ENCODE measurements around the gene ZGPAT. TPM values are rescaled to one million over a fixed set of nuclear protein-coding genes. Genes with fewer than 3 reads are reported as not detected.

ZGPAT gene
- total and polyA plus RNA-seq, 2 of the 13 experiments (the other 11 are each of a cell fraction or from before 2014, with no cell fraction given), result 23.0 to 41.9 TPM

DNA sequence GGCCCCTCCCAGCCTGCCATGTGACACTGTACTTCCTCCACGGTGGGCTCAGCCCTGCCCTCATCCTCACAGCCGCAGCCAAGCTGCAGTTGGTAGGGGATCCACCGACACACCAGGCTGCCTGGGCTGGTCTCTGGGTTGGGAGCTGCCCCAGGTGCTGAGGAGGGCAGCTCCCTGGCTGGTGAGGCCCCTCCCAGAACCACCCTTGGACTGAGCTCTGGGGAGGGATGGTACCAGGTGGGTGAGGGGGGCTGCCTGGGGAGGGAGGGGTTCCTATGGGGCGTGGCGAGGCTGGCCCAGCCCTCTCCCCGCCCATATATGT is 11.6 kb upstream of the ZGPAT start (continued):
- TF ChIP-seq, protein P1, sequence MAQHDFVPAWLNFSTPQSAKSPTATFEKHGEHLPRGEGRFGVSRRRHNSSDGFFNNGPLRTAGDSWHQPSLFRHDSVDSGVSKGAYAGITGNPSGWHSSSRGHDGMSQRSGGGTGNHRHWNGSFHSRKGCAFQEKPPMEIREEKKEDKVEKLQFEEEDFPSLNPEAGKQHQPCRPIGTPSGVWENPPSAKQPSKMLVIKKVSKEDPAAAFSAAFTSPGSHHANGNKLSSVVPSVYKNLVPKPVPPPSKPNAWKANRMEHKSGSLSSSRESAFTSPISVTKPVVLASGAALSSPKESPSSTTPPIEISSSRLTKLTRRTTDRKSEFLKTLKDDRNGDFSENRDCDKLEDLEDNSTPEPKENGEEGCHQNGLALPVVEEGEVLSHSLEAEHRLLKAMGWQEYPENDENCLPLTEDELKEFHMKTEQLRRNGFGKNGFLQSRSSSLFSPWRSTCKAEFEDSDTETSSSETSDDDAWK (CRISPR knock-in tag; IDR thresholded peaks at IDR 0.05), result no peak
- TF ChIP-seq ZNF230 (CRISPR knock-in tag; IDR thresholded peaks at IDR 0.05), result 0 out of 2 replicates have a peak, but pooled peaks have one; percentile 9
- no peak for TF ChIP-seq AGO1 (IDR thresholded peaks at IDR 0.05; ENCODE audit: low read depth, low read length, poor library complexity, severe bottlenecking)
- 0 out of 2 replicates have a peak, but pooled peaks have one; percentile 53 for TF ChIP-seq ZNF589 (CRISPR knock-in tag; conservative IDR thresholded peaks at IDR 0.05)
- TF ChIP-seq ZNF558 (CRISPR knock-in tag; IDR thresholded peaks at IDR 0.05; ENCODE audit: borderline replicate concordance), result no peak
- 0 out of 2 replicates have a peak, but pooled peaks have one; percentile 45 for TF ChIP-seq ZNF343 (CRISPR knock-in tag; IDR thresholded peaks at IDR 0.05)
- TF ChIP-seq MTA1 (CRISPR knock-in tag; IDR thresholded peaks at IDR 0.05; ENCODE audit: borderline replicate concordance), result no peak
- TF ChIP-seq, protein P2, sequence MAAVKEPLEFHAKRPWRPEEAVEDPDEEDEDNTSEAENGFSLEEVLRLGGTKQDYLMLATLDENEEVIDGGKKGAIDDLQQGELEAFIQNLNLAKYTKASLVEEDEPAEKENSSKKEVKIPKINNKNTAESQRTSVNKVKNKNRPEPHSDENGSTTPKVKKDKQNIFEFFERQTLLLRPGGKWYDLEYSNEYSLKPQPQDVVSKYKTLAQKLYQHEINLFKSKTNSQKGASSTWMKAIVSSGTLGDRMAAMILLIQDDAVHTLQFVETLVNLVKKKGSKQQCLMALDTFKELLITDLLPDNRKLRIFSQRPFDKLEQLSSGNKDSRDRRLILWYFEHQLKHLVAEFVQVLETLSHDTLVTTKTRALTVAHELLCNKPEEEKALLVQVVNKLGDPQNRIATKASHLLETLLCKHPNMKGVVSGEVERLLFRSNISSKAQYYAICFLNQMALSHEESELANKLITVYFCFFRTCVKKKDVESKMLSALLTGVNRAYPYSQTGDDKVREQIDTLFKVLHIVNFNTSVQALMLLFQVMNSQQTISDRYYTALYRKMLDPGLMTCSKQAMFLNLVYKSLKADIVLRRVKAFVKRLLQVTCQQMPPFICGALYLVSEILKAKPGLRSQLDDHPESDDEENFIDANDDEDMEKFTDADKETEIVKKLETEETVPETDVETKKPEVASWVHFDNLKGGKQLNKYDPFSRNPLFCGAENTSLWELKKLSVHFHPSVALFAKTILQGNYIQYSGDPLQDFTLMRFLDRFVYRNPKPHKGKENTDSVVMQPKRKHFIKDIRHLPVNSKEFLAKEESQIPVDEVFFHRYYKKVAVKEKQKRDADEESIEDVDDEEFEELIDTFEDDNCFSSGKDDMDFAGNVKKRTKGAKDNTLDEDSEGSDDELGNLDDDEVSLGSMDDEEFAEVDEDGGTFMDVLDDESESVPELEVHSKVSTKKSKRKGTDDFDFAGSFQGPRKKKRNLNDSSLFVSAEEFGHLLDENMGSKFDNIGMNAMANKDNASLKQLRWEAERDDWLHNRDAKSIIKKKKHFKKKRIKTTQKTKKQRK (IDR thresholded peaks at IDR 0.05; ENCODE audit: low read length), result no peak
- TF ChIP-seq ZNF737 (CRISPR knock-in tag; IDR thresholded peaks at IDR 0.05; ENCODE audit: borderline replicate concordance), result 0 out of 2 replicates have a peak, but pooled peaks have one; percentile 22
- TF ChIP-seq ZNF326 (CRISPR knock-in tag; IDR thresholded peaks at IDR 0.05; ENCODE audit: borderline replicate concordance), result peak; percentile 47; the same call in 1 of the 2 replicates
- TF ChIP-seq ZNF564 (CRISPR knock-in tag; IDR thresholded peaks at IDR 0.05), result no peak
- TF ChIP-seq ZNF629 (CRISPR knock-in tag; conservative IDR thresholded peaks at IDR 0.05), result no peak
- TF ChIP-seq, protein P3, sequence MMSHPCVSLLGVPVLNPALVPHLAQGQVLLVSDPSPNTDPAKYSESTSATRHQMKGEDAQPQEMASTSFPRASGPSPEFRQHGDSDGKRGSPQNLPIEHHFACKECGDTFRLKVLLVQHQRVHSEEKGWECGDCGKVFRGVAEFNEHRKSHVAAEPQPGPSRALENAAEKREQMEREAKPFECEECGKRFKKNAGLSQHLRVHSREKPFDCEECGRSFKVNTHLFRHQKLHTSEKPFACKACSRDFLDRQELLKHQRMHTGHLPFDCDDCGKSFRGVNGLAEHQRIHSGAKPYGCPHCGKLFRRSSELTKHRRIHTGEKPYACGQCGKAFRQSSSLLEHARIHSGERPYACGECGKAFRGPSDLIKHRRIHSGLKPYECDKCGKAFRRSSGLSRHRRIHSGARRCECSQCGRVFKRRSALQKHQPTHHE (CRISPR knock-in tag; IDR thresholded peaks at IDR 0.05; ENCODE audit: borderline replicate concordance), result no peak
- no peak for TF ChIP-seq ZNF605 (CRISPR knock-in tag; IDR thresholded peaks at IDR 0.05)
- TF ChIP-seq ZSCAN25 (CRISPR knock-in tag; IDR thresholded peaks at IDR 0.05), result no peak
- TF ChIP-seq HMGA1 (CRISPR knock-in tag; conservative IDR thresholded peaks at IDR 0.05), result no peak
- TF ChIP-seq, protein P4, sequence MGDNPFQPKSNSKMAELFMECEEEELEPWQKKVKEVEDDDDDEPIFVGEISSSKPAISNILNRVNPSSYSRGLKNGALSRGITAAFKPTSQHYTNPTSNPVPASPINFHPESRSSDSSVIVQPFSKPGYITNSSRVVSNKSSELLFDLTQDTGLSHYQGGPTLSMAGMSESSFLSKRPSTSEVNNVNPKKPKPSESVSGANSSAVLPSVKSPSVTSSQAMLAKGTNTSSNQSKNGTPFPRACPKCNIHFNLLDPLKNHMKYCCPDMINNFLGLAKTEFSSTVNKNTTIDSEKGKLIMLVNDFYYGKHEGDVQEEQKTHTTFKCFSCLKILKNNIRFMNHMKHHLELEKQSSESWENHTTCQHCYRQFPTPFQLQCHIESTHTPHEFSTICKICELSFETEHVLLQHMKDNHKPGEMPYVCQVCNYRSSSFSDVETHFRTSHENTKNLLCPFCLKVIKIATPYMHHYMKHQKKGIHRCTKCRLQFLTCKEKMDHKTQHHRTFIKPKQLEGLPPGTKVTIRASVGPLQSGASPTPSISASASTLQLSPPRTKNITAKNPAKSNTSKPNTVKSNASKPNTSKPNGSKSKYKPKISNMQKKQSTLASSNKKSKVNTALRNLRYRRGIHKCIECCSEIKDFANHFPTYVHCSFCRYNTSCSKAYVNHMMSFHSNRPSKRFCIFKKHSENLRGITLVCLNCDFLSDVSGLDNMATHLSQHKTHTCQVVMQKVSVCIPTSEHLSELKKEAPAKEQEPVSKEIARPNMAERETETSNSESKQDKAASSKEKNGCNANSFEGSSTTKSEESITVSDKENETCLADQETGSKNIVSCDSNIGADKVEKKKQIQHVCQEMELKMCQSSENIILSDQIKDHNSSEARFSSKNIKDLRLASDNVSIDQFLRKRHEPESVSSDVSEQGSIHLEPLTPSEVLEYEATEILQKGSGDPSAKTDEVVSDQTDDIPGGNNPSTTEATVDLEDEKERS (CRISPR knock-in tag; IDR thresholded peaks at IDR 0.05), result no peak
- TF ChIP-seq, protein P5, sequence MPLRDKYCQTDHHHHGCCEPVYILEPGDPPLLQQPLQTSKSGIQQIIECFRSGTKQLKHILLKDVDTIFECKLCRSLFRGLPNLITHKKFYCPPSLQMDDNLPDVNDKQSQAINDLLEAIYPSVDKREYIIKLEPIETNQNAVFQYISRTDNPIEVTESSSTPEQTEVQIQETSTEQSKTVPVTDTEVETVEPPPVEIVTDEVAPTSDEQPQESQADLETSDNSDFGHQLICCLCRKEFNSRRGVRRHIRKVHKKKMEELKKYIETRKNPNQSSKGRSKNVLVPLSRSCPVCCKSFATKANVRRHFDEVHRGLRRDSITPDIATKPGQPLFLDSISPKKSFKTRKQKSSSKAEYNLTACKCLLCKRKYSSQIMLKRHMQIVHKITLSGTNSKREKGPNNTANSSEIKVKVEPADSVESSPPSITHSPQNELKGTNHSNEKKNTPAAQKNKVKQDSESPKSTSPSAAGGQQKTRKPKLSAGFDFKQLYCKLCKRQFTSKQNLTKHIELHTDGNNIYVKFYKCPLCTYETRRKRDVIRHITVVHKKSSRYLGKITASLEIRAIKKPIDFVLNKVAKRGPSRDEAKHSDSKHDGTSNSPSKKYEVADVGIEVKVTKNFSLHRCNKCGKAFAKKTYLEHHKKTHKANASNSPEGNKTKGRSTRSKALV (CRISPR knock-in tag; IDR thresholded peaks at IDR 0.05), result no peak
